Prostate gland (tissue), 2 donors: Measurements from ENCODE around the gene LHX4. TPM values are rescaled to one million over a fixed set of nuclear protein-coding genes. Genes with fewer than 3 reads are reported as not detected.

Experiments used
- DNase-seq: peaks from one replicate; pipeline ENCODE4 v3.0.0-alpha.2; 2019; ENCODE audit warnings: low spot score
- H3K27ac ChIP-seq, 2 donors: fragments of 200-600 bp; sonication (generic); 2 replicates each; pipeline ENCODE4 v1.5.1; 2017 to 2019
- H3K27me3 ChIP-seq: fragments of 200-600 bp; sonication (generic); replicated peaks from 2 replicates; pipeline ENCODE4 v1.5.1; 2019; ENCODE audit not compliant: insufficient read depth
- H3K36me3 ChIP-seq, 2 donors: fragments of 200-600 bp; sonication (generic); 1 replicate in 1 of 2; 2 replicates in 1 of 2; pipeline versions ENCODE4 v1.5.1 to v1.8.1; 2017 to 2019
- H3K4me1 ChIP-seq: fragments of 200-600 bp; sonication (generic); replicated peaks from 2 replicates; pipeline ENCODE4 v1.5.1; 2019
- H3K4me3 ChIP-seq, 2 donors: fragments of 200-600 bp; sonication (generic); 2 replicates each; pipeline ENCODE4 v1.5.1; 2017 to 2019
- H3K9me3 ChIP-seq: fragments of 200-600 bp; sonication (generic); 2 replicates; pipeline ENCODE4 v1.5.1; 2017
- POLR2A ChIP-seq: fragments of 450-650 bp; IDR thresholded peaks from one replicate; pipeline ENCODE4 v1.6.1; 2016; ENCODE audit warnings: antibody characterized with exemption, mild to moderate bottlenecking
- POLR2AphosphoS5 ChIP-seq: sonication (generic); formaldehyde crosslinking; IDR thresholded peaks from one replicate; pipeline ENCODE4 v1.6.1; 2017; ENCODE audit warnings: antibody characterized with exemption
- WGBS: methylation state at CpG from one replicate; pipeline ENCODE4 v1.1.5; 2018; 5-methylcytosine and 5-hydroxymethylcytosine counted together
- intact Hi-C: fragments of 100-400 bp; cut with DNase I; formaldehyde crosslinking; loops from one replicate; pipeline ENCODE4 v1.14.2; 2022
- total RNA-seq, 2 donors: library from RNA; depleted of rRNA; stranded (reverse); fragments of >200 nt; gene quantifications; one replicate each; pipeline ENCODE4 v1.1.0, GENCODE V29; 2016
- TF ChIP-seq, protein P1 (sequence below), 4 experiments: fragments of 200-600 bp in 2 of 4; fragments of 450-650 bp in 2 of 4; sonication (generic) in 2 of 4; IDR thresholded peaks; 1 replicate in 3 of 4; 2 replicates in 1 of 4; pipeline ENCODE4 v1.5.1; 2016 to 2019; ENCODE audit warnings: antibody characterized with exemption in 4 of 4, mild to moderate bottlenecking in 2 of 4, moderate library complexity in 2 of 4

The LHX4 gene
- total RNA-seq, 2 donors from 2014 or later = not detected

DNA sequence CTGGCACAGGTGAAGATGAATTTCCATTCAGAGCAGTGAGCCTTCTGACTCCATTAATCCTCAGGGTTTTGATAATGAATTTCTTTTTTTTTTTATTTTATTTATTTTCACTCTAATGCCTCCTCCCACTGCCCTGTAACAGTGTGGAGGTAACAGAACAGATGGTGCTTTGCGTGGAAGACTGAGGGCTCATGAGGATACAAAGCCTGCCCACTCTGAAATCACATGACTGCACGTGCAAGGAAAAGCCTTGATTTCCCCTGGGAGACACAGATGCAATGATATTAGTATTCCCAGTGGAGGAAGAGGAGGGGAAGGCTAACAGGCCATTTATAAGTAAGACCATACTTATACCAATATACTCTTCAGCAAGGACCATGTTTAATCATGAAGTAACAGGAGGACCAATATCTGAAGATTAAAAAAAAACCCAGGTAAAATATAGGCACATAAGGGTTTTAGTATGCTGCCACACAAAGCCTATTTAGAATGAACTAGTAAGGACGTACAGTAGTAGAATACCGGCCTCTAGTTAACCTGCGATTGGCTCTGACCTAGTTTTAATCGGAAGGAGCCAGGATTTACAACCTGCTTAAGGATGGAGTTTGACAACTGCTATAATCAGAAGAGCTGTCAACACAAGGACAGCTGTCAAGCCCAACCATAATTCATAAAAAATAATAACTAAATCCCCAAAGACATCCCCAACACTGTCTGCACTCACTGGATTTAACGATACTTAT is 69.6 kb downstream of the LHX4 start:
- TF ChIP-seq POLR2AphosphoS5 = no peak
- no peak overlapping the region for H3K4me3 ChIP-seq
- no peak for DNase-seq
- 91% methylated on average over 7 of the region's 7 CpGs for WGBS
- H3K27me3 ChIP-seq = no peaks in the 10 kb centered on the region
- intact Hi-C loops = no loop called here
- no peaks in the 10 kb centered on the region for H3K9me3 ChIP-seq
- H3K4me1 ChIP-seq = no peaks in the 10 kb centered on the region
- no peak overlapping the region for H3K27ac ChIP-seq
- no peaks in the 10 kb centered on the region for H3K36me3 ChIP-seq

DNA sequence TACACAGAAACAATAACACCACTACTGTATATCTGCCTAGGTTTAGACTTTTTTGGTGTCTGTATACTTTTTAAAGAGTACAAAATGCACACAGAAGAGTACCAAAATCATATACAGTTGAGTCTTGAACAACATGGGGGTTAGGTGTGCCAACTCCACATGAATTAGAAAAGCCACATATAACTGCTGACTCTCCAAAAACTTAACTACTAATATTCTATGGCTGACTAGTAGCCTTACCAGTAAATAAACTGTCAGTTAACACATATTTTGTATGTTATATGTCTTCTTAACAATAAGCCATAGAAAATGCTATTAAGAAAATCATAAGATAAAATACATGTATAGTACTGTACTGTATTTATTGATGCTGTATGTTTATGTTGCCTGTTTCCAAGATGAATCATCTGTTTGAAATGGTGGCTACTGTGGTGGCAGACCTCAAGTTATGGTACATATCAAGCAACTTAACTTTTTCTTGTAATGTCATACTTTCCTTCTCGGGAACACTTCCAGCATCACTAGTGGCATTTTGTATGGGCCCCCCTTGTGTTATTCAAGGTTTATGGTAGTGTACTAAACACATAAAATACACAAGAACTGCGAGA is 71.2 kb downstream of the LHX4 start:
- intact Hi-C loops = no loop called here
- 69% methylated on average over 2 of the region's 2 CpGs for WGBS
- no peak for DNase-seq
- H3K9me3 ChIP-seq = no peaks in the 10 kb centered on the region
- TF ChIP-seq, protein P1, sequence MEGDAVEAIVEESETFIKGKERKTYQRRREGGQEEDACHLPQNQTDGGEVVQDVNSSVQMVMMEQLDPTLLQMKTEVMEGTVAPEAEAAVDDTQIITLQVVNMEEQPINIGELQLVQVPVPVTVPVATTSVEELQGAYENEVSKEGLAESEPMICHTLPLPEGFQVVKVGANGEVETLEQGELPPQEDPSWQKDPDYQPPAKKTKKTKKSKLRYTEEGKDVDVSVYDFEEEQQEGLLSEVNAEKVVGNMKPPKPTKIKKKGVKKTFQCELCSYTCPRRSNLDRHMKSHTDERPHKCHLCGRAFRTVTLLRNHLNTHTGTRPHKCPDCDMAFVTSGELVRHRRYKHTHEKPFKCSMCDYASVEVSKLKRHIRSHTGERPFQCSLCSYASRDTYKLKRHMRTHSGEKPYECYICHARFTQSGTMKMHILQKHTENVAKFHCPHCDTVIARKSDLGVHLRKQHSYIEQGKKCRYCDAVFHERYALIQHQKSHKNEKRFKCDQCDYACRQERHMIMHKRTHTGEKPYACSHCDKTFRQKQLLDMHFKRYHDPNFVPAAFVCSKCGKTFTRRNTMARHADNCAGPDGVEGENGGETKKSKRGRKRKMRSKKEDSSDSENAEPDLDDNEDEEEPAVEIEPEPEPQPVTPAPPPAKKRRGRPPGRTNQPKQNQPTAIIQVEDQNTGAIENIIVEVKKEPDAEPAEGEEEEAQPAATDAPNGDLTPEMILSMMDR (IDR thresholded peaks at IDR 0.05) = no peak
- no peak for TF ChIP-seq POLR2AphosphoS5
- no peak for TF ChIP-seq POLR2A
- no peaks in the 10 kb centered on the region for H3K4me1 ChIP-seq
- no peaks in the 10 kb centered on the region for H3K36me3 ChIP-seq
- no peak overlapping the region for H3K4me3 ChIP-seq
- H3K27me3 ChIP-seq = no peaks in the 10 kb centered on the region
- no peak overlapping the region for H3K27ac ChIP-seq

DNA sequence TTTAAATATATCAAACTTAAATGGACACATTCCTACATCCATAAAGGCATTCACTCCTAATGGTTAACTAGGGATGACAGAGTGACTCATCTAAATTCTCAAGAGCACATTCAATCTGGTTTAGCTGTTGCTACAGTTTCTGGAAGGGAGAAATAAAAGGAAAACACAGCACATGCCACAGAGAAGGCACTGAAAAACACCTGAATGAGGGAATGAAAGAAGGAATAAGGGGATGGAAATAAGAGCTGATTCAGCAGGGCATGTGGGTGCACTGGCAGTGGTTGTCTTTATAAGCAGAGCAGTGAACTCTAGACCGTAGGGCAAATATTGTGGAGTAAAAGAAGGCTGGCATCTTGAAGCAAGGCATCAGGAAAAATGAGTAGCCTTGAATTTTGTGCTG is 79.3 kb downstream of the LHX4 start:
- 87% methylated on average over 1 of the region's 1 CpG for WGBS
- H3K9me3 ChIP-seq = no peaks in the 10 kb centered on the region
- no peak overlapping the region for H3K27ac ChIP-seq
- intact Hi-C loops = no loop called here
- no peak overlapping the region for H3K4me3 ChIP-seq
- no peak for DNase-seq
- no peaks in the 10 kb centered on the region for H3K36me3 ChIP-seq
- TF ChIP-seq POLR2A (no peak), POLR2AphosphoS5 (no peak)
- TF ChIP-seq, protein P1 (IDR thresholded peaks at IDR 0.05) = no peak
- no peaks in the 10 kb centered on the region for H3K4me1 ChIP-seq
- no peaks in the 10 kb centered on the region for H3K27me3 ChIP-seq

DNA sequence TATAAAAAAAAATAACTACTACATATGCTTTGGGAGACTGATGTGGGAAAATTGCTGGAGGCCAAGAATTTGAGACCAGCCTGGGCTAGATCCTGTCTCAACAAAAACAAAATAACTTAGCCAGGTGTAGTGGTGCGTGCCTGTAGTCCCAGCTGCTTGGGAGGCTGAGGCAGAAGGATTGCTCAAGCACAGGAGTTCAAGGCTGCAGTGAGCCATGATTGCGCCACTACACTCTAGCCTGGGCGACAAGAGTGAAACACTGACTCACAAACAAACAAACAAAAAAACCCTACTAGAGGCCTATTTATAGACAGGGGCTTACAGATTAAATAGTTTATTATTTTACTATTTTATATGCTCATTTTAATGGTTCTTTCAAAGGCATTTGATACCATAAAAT is 80.0 kb downstream of the LHX4 start:
- Histone ChIP-seq H3K36me3 (no peaks in the 10 kb centered on the region), H3K9me3 (no peaks in the 10 kb centered on the region), H3K27ac (no peak overlapping the region), H3K4me3 (no peak overlapping the region), H3K27me3 (no peaks in the 10 kb centered on the region), H3K4me1 (no peaks in the 10 kb centered on the region)
- 83% methylated on average over 3 of the region's 3 CpGs for WGBS
- TF ChIP-seq, protein P1 (IDR thresholded peaks at IDR 0.05) = no peak
- TF ChIP-seq POLR2AphosphoS5 (no peak), POLR2A (no peak)
- DNase-seq = no peak
- intact Hi-C loops = no loop called here

DNA sequence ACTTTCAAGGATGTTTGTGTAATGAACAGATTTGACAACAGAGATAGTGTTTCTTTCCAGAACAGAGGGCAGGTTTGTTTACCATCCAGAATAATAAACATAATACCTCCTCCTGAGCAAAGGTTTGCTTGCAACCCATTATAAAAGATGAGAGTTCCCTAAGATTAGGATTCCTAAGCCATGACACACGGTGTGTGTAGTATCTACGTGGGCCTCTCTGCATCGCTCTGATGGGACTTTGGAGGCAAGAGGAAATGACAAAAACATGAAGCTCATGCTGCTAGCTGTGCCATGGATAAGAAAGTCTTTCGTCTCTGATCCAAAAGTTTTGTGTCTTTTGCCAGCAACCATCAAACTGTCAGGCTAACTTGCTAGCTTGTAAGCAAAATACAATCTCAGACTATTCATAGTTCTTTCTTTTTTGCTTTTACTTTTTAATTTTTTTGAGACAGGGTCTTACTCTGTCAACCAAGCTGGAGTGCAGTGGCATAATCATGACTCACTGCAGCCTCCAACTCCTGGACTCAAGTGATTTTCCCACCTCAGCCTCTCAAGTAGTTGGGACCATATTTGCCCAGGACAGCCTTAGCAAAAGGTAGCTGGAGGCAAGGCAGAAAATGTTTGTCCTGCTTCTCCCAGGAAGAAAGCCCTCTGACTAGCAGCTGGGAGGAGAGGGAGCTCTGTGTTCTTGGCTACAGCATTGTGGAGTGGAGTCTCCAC is 81.1 kb downstream of the LHX4 start:
- no peak for TF ChIP-seq POLR2A
- TF ChIP-seq, protein P1 (IDR thresholded peaks at IDR 0.05) = no peak
- TF ChIP-seq POLR2AphosphoS5 = no peak
- Histone ChIP-seq H3K4me1 (no peaks in the 10 kb centered on the region), H3K9me3 (no peaks in the 10 kb centered on the region), H3K4me3 (no peak overlapping the region), H3K27me3 (no peaks in the 10 kb centered on the region), H3K27ac (no peak overlapping the region), H3K36me3 (no peaks in the 10 kb centered on the region)
- 75% methylated on average over 4 of the region's 4 CpGs for WGBS
- intact Hi-C loops = no loop called here
- DNase-seq = no peak
